Breast epithelium (tissue), 3 donors: Measurements from ENCODE around the gene FKBP2.

Experiments
- POLR2A ChIP-seq: fragments of 450-650 bp; IDR thresholded peaks from one replicate; pipeline ENCODE4 v1.6.1; 2016; ENCODE audit warnings: antibody characterized with exemption, mild to moderate bottlenecking, moderate library complexity
- POLR2AphosphoS5 ChIP-seq, 3 donors: sonication (generic); formaldehyde crosslinking; IDR thresholded peaks; one replicate each; pipeline ENCODE4 v1.6.1; 2017; ENCODE audit warnings: antibody characterized with exemption in 3 of 3
- TF ChIP-seq, protein P1 (sequence below), 3 donors: fragments of 450-650 bp; IDR thresholded peaks; one replicate each; pipeline ENCODE4 v1.5.1; 2016 to 2017; ENCODE audit warnings: antibody characterized with exemption in 3 of 3, mild to moderate bottlenecking in 3 of 3, moderate library complexity in 3 of 3

DNA sequence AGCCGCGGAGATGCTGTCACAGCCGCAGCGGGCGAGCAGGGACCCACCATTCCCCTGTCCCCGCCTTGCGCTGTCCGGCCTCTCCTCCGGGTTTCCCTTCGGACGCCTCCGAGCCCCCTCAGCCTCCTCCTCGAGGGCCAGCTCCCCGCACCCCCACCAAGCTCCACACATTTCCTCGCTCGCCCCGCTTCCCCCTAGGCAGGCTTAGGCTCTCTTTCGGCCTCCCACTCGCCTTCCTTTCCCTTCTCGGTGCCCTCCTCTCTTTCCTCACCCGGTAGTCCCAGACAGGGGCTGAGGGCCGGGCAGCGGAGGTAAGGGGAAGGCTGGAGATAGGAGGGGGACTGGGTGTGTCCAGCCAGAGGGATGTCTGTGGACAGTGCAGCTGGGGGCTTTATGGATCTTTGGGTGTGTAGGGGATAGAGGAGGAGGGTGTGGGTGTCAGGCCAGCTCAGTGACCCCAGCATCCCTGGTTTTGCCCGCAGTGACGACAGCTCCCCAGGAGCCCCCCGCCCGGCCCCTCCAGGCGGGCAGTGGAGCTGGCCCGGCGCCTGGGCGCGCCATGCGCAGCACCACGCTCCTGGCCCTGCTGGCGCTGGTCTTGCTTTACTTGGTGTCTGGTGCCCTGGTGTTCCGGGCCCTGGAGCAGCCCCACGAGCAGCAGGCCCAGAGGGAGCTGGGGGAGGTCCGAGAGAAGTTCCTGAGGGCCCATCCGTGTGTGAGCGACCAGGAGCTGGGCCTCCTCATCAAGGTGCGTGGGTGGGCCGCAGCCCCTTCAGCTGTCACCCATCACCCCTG, 51.8 kb downstream of the FKBP2 start:
- TF ChIP-seq, protein P1, sequence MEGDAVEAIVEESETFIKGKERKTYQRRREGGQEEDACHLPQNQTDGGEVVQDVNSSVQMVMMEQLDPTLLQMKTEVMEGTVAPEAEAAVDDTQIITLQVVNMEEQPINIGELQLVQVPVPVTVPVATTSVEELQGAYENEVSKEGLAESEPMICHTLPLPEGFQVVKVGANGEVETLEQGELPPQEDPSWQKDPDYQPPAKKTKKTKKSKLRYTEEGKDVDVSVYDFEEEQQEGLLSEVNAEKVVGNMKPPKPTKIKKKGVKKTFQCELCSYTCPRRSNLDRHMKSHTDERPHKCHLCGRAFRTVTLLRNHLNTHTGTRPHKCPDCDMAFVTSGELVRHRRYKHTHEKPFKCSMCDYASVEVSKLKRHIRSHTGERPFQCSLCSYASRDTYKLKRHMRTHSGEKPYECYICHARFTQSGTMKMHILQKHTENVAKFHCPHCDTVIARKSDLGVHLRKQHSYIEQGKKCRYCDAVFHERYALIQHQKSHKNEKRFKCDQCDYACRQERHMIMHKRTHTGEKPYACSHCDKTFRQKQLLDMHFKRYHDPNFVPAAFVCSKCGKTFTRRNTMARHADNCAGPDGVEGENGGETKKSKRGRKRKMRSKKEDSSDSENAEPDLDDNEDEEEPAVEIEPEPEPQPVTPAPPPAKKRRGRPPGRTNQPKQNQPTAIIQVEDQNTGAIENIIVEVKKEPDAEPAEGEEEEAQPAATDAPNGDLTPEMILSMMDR (IDR thresholded peaks at IDR 0.05): no peak
- TF ChIP-seq POLR2AphosphoS5 (IDR thresholded peaks at IDR 0.05): no peak
- no peak for TF ChIP-seq POLR2A
